HEK293 (cell line): Measurements from ENCODE around the gene MYO5B.
A peak's percentile ranks its signal among the peaks of the same experiment; 100 is the strongest.

Source experiments
- CTCF ChIA-PET: fragments of 350-600 bp; formaldehyde crosslinking; extraction: SDS; loops from one replicate; lab custom pipeline; 2021; ENCODE audit warnings: antibody characterized with exemption; lab: Yijun Ruan, JAX
- POLR2A ChIA-PET: fragments of 300-600 bp; formaldehyde crosslinking; extraction: SDS; loops from one replicate; lab custom pipeline; 2020; ENCODE audit warnings: antibody characterized with exemption, inconsistent platforms; lab: Yijun Ruan, JAX
- H3K27ac ChIP-seq: fragments of 200-500 bp; sonication (Bioruptor generic); 2 replicates; pipeline ENCODE4 v1.5.1; 2014; ENCODE audit warnings: low read depth, low read length, control low read depth, inconsistent platforms; ENCODE audit errors: extremely low read depth
- H3K36me3 ChIP-seq, 2 experiments: fragments of 200-500 bp in 1 of 2; sonication (Bioruptor generic) in 1 of 2; 1 replicate in 1 of 2; 2 replicates in 1 of 2; pipeline ENCODE4 v1.5.1; 2014 to 2017; ENCODE audit warnings: inconsistent platforms in 2 of 2, low read length in 2 of 2; ENCODE audit not compliant: control insufficient read depth in 2 of 2, insufficient read depth in 1 of 2
- H3K4me1 ChIP-seq: fragments of 200-500 bp; sonication (Bioruptor generic); 2 replicates; pipeline ENCODE4 v1.5.1; 2014; ENCODE audit warnings: mild to moderate bottlenecking, low read length, inconsistent platforms; ENCODE audit not compliant: control insufficient read depth, insufficient read depth
- H3K4me3 ChIP-seq: 2 replicates; pipeline ENCODE4 v1.5.1; 2011; ENCODE audit warnings: low read depth, mild to moderate bottlenecking, control low read depth, low read length, moderate library complexity
- H3K9me3 ChIP-seq: fragments of 200-500 bp; sonication (Bioruptor generic); 2 replicates; pipeline ENCODE4 v1.5.1; 2014; ENCODE audit warnings: low read depth, low read length, inconsistent platforms; ENCODE audit not compliant: control insufficient read depth, insufficient read depth
- EGR2 ChIP-seq: fragments of 450-650 bp; formaldehyde crosslinking; IDR thresholded peaks from 2 replicates; pipeline ENCODE4 v1.5.1; 2016; ENCODE audit warnings: low read depth, missing biosample characterization, missing genetic modification characterization
- GLI2 ChIP-seq: fragments of 450-650 bp; formaldehyde crosslinking; IDR thresholded peaks from 2 replicates; pipeline ENCODE4; 2017; ENCODE audit warnings: missing biosample characterization, missing genetic modification characterization, low read depth, borderline replicate concordance
- GLIS1 ChIP-seq: fragments of 450-650 bp; formaldehyde crosslinking; IDR thresholded peaks from 2 replicates; pipeline ENCODE4 v1.5.1; 2016; ENCODE audit warnings: missing biosample characterization, missing genetic modification characterization
- ZBTB21 ChIP-seq: fragments of 450-650 bp; formaldehyde crosslinking; IDR thresholded peaks from 2 replicates; pipeline ENCODE4 v1.5.1; 2017; ENCODE audit warnings: missing biosample characterization, missing genetic modification characterization
- ZFHX2 ChIP-seq: fragments of 450-650 bp; formaldehyde crosslinking; conservative IDR thresholded peaks from 2 replicates; pipeline ENCODE4 v1.5.1; 2016; ENCODE audit warnings: missing biosample characterization, missing genetic modification characterization
- ZFP37 ChIP-seq: fragments of 450-650 bp; formaldehyde crosslinking; IDR thresholded peaks from 2 replicates; pipeline ENCODE4 v1.5.1; 2016; ENCODE audit warnings: missing biosample characterization, missing genetic modification characterization
- ZNF169 ChIP-seq: fragments of 450-650 bp; formaldehyde crosslinking; IDR thresholded peaks from 2 replicates; pipeline ENCODE4 v1.5.1; 2016; ENCODE audit warnings: missing biosample characterization, missing genetic modification characterization
- ZNF19 ChIP-seq: fragments of 450-650 bp; formaldehyde crosslinking; IDR thresholded peaks from 2 replicates; pipeline ENCODE4; 2016; ENCODE audit warnings: missing biosample characterization, missing genetic modification characterization, low read depth
- ZNF23 ChIP-seq: fragments of 450-650 bp; formaldehyde crosslinking; IDR thresholded peaks from 2 replicates; pipeline ENCODE4 v1.5.1; 2016; ENCODE audit warnings: missing biosample characterization, missing genetic modification characterization, borderline replicate concordance
- ZNF302 ChIP-seq: fragments of 450-650 bp; formaldehyde crosslinking; IDR thresholded peaks from 2 replicates; pipeline ENCODE4 v1.5.1; 2016; ENCODE audit warnings: missing biosample characterization, missing genetic modification characterization, low read depth
- ZNF335 ChIP-seq: fragments of 450-650 bp; formaldehyde crosslinking; conservative IDR thresholded peaks from 2 replicates; pipeline ENCODE4 v1.5.1; 2016; ENCODE audit warnings: missing biosample characterization, missing genetic modification characterization
- ZNF350 ChIP-seq: fragments of 450-650 bp; formaldehyde crosslinking; IDR thresholded peaks from 2 replicates; pipeline ENCODE4 v1.5.0; 2017; ENCODE audit warnings: missing biosample characterization, mild to moderate bottlenecking, missing genetic modification characterization
- ZNF394 ChIP-seq: fragments of 450-650 bp; formaldehyde crosslinking; IDR thresholded peaks from 2 replicates; pipeline ENCODE4 v1.5.1; 2016; ENCODE audit warnings: missing biosample characterization, missing genetic modification characterization, mild to moderate bottlenecking, moderate library complexity, borderline replicate concordance
- ZNF629 ChIP-seq: fragments of 450-650 bp; formaldehyde crosslinking; IDR thresholded peaks from 2 replicates; pipeline ENCODE4 v1.5.1; 2017; ENCODE audit warnings: missing biosample characterization, missing genetic modification characterization
- ZNF768 ChIP-seq: fragments of 450-650 bp; formaldehyde crosslinking; IDR thresholded peaks from 2 replicates; pipeline ENCODE4 v1.5.1; 2018; ENCODE audit warnings: missing biosample characterization, mild to moderate bottlenecking, missing genetic modification characterization
- TF ChIP-seq, protein P1 (sequence below): fragments of 450-650 bp; formaldehyde crosslinking; IDR thresholded peaks from 2 replicates; pipeline ENCODE4 v1.5.1; 2017; ENCODE audit warnings: missing biosample characterization, missing genetic modification characterization
- TF ChIP-seq, protein P2 (sequence below): fragments of 450-650 bp; formaldehyde crosslinking; IDR thresholded peaks from 2 replicates; pipeline ENCODE4 v1.5.1; 2016; ENCODE audit warnings: missing biosample characterization, missing genetic modification characterization
- TF ChIP-seq, protein P3 (sequence below): fragments of 450-650 bp; IDR thresholded peaks from 2 replicates; pipeline ENCODE4 v1.5.1; 2018; ENCODE audit warnings: missing biosample characterization, mild to moderate bottlenecking, missing genetic modification characterization
- TF ChIP-seq, protein P4 (sequence below): fragments of 450-650 bp; formaldehyde crosslinking; IDR thresholded peaks from 2 replicates; pipeline ENCODE4 v1.5.1; 2016; ENCODE audit warnings: missing biosample characterization, missing genetic modification characterization, low read depth
- TF ChIP-seq, protein P5 (sequence below): fragments of 450-650 bp; formaldehyde crosslinking; IDR thresholded peaks from 2 replicates; pipeline ENCODE4 v1.5.1; 2016; ENCODE audit warnings: missing biosample characterization, missing genetic modification characterization, low read depth
- TF ChIP-seq, protein P6 (sequence below): fragments of 450-650 bp; formaldehyde crosslinking; IDR thresholded peaks from 2 replicates; pipeline ENCODE4 v1.5.1; 2016; ENCODE audit warnings: missing biosample characterization, missing genetic modification characterization

MYO5B gene

DNA sequence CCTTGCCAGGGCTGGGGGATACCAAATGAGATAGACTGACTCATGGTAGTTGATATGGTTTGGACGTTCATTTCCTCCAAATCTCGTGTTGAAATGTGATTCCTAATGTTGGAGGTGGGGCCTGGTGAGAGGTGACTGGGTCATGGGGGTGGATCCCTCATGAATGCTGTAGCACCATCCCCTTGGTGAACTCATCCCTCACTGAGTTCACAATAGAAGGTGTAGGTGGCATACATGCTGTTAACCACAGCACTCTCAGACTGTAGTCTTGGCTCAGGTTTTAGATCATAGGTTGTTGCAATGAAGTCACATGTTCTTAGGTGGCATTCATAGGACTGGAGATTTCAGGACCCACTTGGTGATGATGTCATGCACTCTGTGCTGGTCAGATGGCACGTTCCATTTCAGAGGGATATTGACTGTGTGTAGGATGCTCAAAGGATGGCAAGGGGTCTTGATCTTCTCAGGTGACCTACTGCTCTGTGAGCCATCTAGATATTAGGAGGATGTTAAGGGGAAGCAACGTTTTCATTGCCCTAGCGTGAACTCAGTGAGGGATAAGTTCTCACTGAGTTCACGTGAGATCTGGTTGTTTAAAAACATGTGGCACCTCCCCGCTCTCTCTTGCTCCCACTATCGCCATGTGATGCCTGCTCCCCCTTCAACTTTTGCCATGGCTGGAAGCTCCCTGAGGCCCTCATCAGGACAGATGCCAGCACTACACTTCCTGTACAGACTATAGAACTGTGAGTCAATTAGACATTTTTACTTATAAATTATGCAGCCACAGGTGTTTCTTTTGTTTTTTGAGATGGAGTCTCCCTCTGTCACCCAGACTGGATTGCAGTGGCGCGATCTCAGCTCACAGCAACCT, 307.8 kb downstream of the MYO5B start:
- no peak overlapping the region for H3K27ac ChIP-seq
- H3K4me1 ChIP-seq = no peaks in the 10 kb centered on the region
- no peaks in the 10 kb centered on the region for H3K9me3 ChIP-seq
- H3K36me3 ChIP-seq = no peaks in the 10 kb centered on the region
- ChIA-PET POLR2A (no interaction called here), CTCF (interaction anchor here (0.5 to 1.2 kb wide), 6 partner anchors 8 to 713 kb away, joined by 3 to 5 read pairs (median 3); no protein-coding TSS in a partner anchor)
- no peak overlapping the region for H3K4me3 ChIP-seq
- TF ChIP-seq ZNF629 (tag by site-specific recombination) (peak; percentile 84), ZNF335 (tag by site-specific recombination) (0 out of 2 replicates have a peak, but pooled peaks have one; percentile 14), ZFHX2 (tag by site-specific recombination) (peak; percentile 76), ZNF19 (tag by site-specific recombination) (no peak), ZNF350 (tag by site-specific recombination) (0 out of 2 replicates have a peak, but pooled peaks have one; percentile 28), ZNF768 (no peak), ZNF169 (no peak), GLI2 (tag by site-specific recombination) (no peak), ZNF302 (tag by site-specific recombination) (no peak), ZNF23 (tag by site-specific recombination) (no peak), ZFP37 (0 out of 2 replicates have a peak, but pooled peaks have one; percentile 24), EGR2 (tag by site-specific recombination) (peak; percentile 45; the same call in 1 of the 2 replicates), ZNF394 (tag by site-specific recombination) (no peak), ZBTB21 (peak; percentile 74; the same call in 1 of the 2 replicates), GLIS1 (tag by site-specific recombination) (peak; percentile 44; the same call in 1 of the 2 replicates)
- TF ChIP-seq, protein P1, sequence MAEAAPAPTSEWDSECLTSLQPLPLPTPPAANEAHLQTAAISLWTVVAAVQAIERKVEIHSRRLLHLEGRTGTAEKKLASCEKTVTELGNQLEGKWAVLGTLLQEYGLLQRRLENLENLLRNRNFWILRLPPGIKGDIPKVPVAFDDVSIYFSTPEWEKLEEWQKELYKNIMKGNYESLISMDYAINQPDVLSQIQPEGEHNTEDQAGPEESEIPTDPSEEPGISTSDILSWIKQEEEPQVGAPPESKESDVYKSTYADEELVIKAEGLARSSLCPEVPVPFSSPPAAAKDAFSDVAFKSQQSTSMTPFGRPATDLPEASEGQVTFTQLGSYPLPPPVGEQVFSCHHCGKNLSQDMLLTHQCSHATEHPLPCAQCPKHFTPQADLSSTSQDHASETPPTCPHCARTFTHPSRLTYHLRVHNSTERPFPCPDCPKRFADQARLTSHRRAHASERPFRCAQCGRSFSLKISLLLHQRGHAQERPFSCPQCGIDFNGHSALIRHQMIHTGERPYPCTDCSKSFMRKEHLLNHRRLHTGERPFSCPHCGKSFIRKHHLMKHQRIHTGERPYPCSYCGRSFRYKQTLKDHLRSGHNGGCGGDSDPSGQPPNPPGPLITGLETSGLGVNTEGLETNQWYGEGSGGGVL (tag by site-specific recombination) = peak; percentile 36
- TF ChIP-seq, protein P2, sequence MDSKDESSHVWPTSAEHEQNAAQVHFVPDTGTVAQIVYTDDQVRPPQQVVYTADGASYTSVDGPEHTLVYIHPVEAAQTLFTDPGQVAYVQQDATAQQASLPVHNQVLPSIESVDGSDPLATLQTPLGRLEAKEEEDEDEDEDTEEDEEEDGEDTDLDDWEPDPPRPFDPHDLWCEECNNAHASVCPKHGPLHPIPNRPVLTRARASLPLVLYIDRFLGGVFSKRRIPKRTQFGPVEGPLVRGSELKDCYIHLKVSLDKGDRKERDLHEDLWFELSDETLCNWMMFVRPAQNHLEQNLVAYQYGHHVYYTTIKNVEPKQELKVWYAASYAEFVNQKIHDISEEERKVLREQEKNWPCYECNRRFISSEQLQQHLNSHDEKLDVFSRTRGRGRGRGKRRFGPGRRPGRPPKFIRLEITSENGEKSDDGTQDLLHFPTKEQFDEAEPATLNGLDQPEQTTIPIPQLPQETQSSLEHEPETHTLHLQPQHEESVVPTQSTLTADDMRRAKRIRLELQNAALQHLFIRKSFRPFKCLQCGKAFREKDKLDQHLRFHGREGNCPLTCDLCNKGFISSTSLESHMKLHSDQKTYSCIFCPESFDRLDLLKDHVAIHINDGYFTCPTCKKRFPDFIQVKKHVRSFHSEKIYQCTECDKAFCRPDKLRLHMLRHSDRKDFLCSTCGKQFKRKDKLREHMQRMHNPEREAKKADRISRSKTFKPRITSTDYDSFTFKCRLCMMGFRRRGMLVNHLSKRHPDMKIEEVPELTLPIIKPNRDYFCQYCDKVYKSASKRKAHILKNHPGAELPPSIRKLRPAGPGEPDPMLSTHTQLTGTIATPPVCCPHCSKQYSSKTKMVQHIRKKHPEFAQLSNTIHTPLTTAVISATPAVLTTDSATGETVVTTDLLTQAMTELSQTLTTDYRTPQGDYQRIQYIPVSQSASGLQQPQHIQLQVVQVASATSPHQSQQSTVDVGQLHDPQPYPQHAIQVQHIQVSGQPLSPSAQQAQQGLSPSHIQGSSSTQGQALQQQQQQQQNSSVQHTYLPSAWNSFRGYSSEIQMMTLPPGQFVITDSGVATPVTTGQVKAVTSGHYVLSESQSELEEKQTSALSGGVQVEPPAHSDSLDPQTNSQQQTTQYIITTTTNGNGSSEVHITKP (tag by site-specific recombination) = peak; percentile 95
- TF ChIP-seq, protein P3, sequence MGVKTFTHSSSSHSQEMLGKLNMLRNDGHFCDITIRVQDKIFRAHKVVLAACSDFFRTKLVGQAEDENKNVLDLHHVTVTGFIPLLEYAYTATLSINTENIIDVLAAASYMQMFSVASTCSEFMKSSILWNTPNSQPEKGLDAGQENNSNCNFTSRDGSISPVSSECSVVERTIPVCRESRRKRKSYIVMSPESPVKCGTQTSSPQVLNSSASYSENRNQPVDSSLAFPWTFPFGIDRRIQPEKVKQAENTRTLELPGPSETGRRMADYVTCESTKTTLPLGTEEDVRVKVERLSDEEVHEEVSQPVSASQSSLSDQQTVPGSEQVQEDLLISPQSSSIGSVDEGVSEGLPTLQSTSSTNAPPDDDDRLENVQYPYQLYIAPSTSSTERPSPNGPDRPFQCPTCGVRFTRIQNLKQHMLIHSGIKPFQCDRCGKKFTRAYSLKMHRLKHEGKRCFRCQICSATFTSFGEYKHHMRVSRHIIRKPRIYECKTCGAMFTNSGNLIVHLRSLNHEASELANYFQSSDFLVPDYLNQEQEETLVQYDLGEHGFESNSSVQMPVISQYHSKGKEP (tag by site-specific recombination) = no peak
- TF ChIP-seq, protein P4, sequence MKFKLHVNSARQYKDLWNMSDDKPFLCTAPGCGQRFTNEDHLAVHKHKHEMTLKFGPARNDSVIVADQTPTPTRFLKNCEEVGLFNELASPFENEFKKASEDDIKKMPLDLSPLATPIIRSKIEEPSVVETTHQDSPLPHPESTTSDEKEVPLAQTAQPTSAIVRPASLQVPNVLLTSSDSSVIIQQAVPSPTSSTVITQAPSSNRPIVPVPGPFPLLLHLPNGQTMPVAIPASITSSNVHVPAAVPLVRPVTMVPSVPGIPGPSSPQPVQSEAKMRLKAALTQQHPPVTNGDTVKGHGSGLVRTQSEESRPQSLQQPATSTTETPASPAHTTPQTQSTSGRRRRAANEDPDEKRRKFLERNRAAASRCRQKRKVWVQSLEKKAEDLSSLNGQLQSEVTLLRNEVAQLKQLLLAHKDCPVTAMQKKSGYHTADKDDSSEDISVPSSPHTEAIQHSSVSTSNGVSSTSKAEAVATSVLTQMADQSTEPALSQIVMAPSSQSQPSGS (tag by site-specific recombination) = peak; percentile 90
- TF ChIP-seq, protein P5, sequence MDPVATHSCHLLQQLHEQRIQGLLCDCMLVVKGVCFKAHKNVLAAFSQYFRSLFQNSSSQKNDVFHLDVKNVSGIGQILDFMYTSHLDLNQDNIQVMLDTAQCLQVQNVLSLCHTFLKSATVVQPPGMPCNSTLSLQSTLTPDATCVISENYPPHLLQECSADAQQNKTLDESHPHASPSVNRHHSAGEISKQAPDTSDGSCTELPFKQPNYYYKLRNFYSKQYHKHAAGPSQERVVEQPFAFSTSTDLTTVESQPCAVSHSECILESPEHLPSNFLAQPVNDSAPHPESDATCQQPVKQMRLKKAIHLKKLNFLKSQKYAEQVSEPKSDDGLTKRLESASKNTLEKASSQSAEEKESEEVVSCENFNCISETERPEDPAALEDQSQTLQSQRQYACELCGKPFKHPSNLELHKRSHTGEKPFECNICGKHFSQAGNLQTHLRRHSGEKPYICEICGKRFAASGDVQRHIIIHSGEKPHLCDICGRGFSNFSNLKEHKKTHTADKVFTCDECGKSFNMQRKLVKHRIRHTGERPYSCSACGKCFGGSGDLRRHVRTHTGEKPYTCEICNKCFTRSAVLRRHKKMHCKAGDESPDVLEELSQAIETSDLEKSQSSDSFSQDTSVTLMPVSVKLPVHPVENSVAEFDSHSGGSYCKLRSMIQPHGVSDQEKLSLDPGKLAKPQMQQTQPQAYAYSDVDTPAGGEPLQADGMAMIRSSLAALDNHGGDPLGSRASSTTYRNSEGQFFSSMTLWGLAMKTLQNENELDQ (tag by site-specific recombination) = no peak
- TF ChIP-seq, protein P6, sequence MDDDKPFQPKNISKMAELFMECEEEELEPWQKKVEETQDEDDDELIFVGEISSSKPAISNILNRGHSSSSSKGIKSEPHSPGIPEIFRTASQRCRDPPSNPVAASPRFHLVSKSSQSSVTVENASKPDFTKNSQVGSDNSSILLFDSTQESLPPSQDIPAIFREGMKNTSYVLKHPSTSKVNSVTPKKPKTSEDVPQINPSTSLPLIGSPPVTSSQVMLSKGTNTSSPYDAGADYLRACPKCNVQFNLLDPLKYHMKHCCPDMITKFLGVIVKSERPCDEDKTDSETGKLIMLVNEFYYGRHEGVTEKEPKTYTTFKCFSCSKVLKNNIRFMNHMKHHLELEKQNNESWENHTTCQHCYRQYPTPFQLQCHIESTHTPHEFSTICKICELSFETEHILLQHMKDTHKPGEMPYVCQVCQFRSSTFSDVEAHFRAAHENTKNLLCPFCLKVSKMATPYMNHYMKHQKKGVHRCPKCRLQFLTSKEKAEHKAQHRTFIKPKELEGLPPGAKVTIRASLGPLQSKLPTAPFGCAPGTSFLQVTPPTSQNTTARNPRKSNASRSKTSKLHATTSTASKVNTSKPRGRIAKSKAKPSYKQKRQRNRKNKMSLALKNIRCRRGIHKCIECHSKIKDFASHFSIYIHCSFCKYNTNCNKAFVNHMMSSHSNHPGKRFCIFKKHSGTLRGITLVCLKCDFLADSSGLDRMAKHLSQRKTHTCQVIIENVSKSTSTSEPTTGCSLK (tag by site-specific recombination) = no peak
